ENCODE results near the gene RLN1. TPM values are rescaled to one million over a fixed set of nuclear protein-coding genes. Genes with fewer than 3 reads are reported as not detected.
"Not testable (repeated sequence)": the region's sequence is repeated elsewhere in the genome, so short reads cannot be mapped to it uniquely, and the experiment has no call there.

RLN1 gene
- polyA plus RNA-seq = 0.10 to 0.19 TPM in 2 of 3 replicates, not detected in the other
- polyA plus RNA-seq (2011; ENCODE audit: low read depth) = not detected
- 0.10 and 0.22 TPM in 2 replicates for polyA plus RNA-seq (2011; cell fraction: cytosol; rRNA removed)
- polyA plus RNA-seq (2011; cell fraction: nucleus; rRNA removed) = not detected in 2 replicates
- polyA plus RNA-seq (2012; ENCODE audit: low replicate concordance) = 0.22 TPM in 1 of 2 replicates, not detected in the other
- 0.26 TPM in 1 of 3 replicates, not detected in the others for polyA minus RNA-seq
- polyA minus RNA-seq (2011; cell fraction: cytosol; rRNA and poly(A)+ RNA removed) = not detected
- polyA minus RNA-seq (2011; cell fraction: nucleus; rRNA and poly(A)+ RNA removed) = not detected in 2 replicates

DNA sequence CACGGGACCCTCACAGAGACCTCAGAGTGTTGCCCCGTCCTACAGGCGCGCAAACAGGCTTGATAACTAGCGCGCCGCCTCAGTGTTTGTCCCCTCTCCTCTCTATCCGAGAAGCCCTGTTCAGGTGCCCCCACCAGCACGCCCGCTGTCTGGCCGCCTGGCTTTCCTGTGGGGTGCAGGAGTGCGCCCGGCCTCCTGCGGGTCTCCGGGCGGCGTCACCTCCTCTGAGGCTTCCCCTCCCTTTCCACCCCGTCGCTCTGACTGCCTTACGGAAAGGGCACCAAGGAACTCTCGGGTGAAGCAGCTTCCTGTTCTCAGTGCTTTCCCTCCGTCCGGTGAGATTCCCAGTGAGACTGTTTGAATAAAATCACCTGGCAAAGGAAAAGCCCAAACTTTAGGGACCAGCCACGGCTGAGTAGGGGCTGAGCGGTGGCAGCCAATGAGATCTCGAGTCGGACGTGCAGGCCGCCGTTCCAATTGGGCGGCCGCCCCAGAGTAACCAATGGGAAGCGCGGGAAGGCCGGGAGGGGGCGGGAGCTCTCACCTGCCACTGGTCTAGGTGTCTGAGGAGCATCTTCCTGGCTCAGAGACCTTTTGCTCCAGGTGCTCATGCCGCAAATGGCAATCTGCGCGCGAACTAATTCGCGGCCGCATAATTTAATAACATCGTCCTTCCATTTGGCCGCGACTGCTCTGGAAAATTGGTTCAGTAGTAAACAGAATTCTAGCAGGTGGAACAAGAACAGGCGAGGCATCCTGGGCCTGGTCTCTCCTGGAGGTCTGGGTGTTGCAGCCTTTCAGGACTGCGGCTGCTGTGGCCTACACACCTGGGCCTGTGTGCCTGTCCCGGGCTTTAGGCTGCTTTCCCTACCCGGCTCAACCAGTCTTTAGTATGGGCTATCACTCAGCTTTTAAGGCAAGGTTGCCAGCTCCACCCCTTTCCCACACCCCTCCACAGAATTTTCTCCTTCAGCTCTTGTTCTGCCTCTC, at the start of gene RLN1:
Gene RLN1 (minus strand): TSS at position 885 of the 990 bp plus-strand sequence. CDS start 130 bp downstream, at position 755.
- H3K9me3 ChIP-seq (ENCODE audit: control insufficient read depth, low read depth, low read length); H3K27me3 ChIP-seq (ENCODE audit: control insufficient read depth, extremely low read depth, insufficient read depth, low read length); H3K36me3 ChIP-seq (ENCODE audit: control insufficient read depth in 2 of 2, extremely low read depth in 1 of 2, insufficient read depth in 2 of 2, low read length in 2 of 2); H3K79me2 ChIP-seq (ENCODE audit: control insufficient read depth, insufficient read depth, low read length); H3K9me1 ChIP-seq (ENCODE audit: control insufficient read depth, extremely low read depth, insufficient read depth, low read length); H3K9ac ChIP-seq (ENCODE audit: control insufficient read depth, extremely low read depth, insufficient read depth, low read length); H3K27ac ChIP-seq (ENCODE audit: control insufficient read depth, insufficient read depth, low read length); H4K20me1 ChIP-seq (ENCODE audit: control insufficient read depth, extremely low read depth, insufficient read depth, low read length); dilution Hi-C loops (cut with MboI; ENCODE audit: extremely low pct_ligation_motif_present, low sequenced_read_pairs); H3K4me3 ChIP-seq (ENCODE audit: control insufficient read depth in 2 of 3, extremely low read depth in 1 of 3, insufficient read depth in 2 of 3, low read depth in 1 of 3, low read length in 3 of 3); DNase-seq (ENCODE audit: low read depth, low spot score); H3K4me1 ChIP-seq (ENCODE audit: control insufficient read depth, extremely low read depth, insufficient read depth, low read length): not testable (repeated sequence)
- Histone ChIP-seq H2AFZ (ENCODE audit: control insufficient read depth, low read length) (peak within 1 kb of the TSS; percentile 56), H3K4me2 (ENCODE audit: control insufficient read depth, extremely low read depth, insufficient read depth, low read depth, low read length) (peak within 1 kb of the TSS; percentile 16)
- peak; percentile 99 for FAIRE-seq

GRCh38 chr9:5389109-5389732, 49.5 kb upstream of the RLN1 start:
- peak; percentile 26 for DNase-seq (ENCODE audit: low read depth, low spot score)
- no peak overlapping the region for H3K9ac ChIP-seq (ENCODE audit: control insufficient read depth, extremely low read depth, insufficient read depth, low read length)

More at GRCh38 chr9:5389109-5389732, 49.5 kb upstream of the RLN1 start:
- Histone ChIP-seq H3K4me2 (ENCODE audit: control insufficient read depth, extremely low read depth, insufficient read depth, low read depth, low read length) (peak overlapping the region; percentile 55), H3K4me1 (ENCODE audit: control insufficient read depth, extremely low read depth, insufficient read depth, low read length) (peaks cover 21% of the 10 kb centered on the region), H3K27me3 (ENCODE audit: control insufficient read depth, extremely low read depth, insufficient read depth, low read length) (no peaks in the 10 kb centered on the region), H2AFZ (ENCODE audit: control insufficient read depth, low read length) (no peak overlapping the region), H3K9me1 (ENCODE audit: control insufficient read depth, extremely low read depth, insufficient read depth, low read length) (no peaks in the 10 kb centered on the region), H3K27ac (ENCODE audit: control insufficient read depth, insufficient read depth, low read length) (no peak overlapping the region), H3K36me3 (ENCODE audit: control insufficient read depth in 2 of 2, extremely low read depth in 1 of 2, insufficient read depth in 2 of 2, low read length in 2 of 2) (no peaks in the 10 kb centered on the region), H3K79me2 (ENCODE audit: control insufficient read depth, insufficient read depth, low read length) (no peaks in the 10 kb centered on the region), H3K9me3 (ENCODE audit: control insufficient read depth, low read depth, low read length) (no peaks in the 10 kb centered on the region), H4K20me1 (ENCODE audit: control insufficient read depth, extremely low read depth, insufficient read depth, low read length) (no peaks in the 10 kb centered on the region), H3K4me3 (ENCODE audit: control insufficient read depth in 2 of 3, extremely low read depth in 1 of 3, insufficient read depth in 2 of 3, low read depth in 1 of 3, low read length in 3 of 3) (no peak overlapping the region)
- dilution Hi-C loops (cut with MboI; ENCODE audit: extremely low pct_ligation_motif_present, low sequenced_read_pairs) = no loop called here
- peak; percentile 94 for FAIRE-seq
- TF ChIP-seq EZH2 (IDR thresholded peaks at IDR 0.05; ENCODE audit: low read length) (no peak), CTCF (optimal IDR thresholded peaks at IDR 0.05 in 1 of 3, IDR thresholded peaks at IDR 0.05 in 1 of 3, conservative IDR thresholded peaks at IDR 0.05 in 1 of 3; ENCODE audit: extremely low read depth in 1 of 3, insufficient read depth in 2 of 3, low read length in 3 of 3) (no peak)

All from keratinocyte (primary cell).